ENCODE measurements around the gene TRIM72. TPM values are rescaled to one million over a fixed set of nuclear protein-coding genes. Genes with fewer than 3 reads are reported as not detected.

Gene TRIM72
- total and polyA plus RNA-seq, 2 of the 8 experiments (the other 6 are each of a cell fraction or from before 2014, with no cell fraction given), result 0.57 to 2.1 TPM

GRCh38 chr16:31181102-31181830, 32.7 kb upstream of the TRIM72 start:
- Histone ChIP-seq H4K20me1 (replicated peaks in 1 of 2; ENCODE audit: control insufficient read depth in 1 of 2, insufficient read depth in 2 of 2, low read length in 2 of 2) (peaks cover 41 to 43% of the 10 kb centered on the region in 2 experiments), H4K8ac (ENCODE audit: extremely low read depth, insufficient read depth, low read length) (no peak overlapping the region; the same call in 1 of the 2 replicates), H3K4ac (replicated peaks; ENCODE audit: insufficient read length, low read depth, low read length) (no peak overlapping the region), H2BK20ac (ENCODE audit: low read length) (no peak overlapping the region), H3K14ac (ENCODE audit: insufficient read length) (no peak overlapping the region), H3K4me3 (ENCODE audit: extremely low read depth in 1 of 4, insufficient read depth in 2 of 4, low read depth in 3 of 4, low read length in 4 of 4) (peak overlapping the region; percentile 69 to 96 (median 86)), H3K9me3 (ENCODE audit: insufficient read depth in 2 of 2, low read depth in 1 of 2, low read length in 1 of 2) (no peaks in the 10 kb centered on the region), H3K9ac (replicated peaks in 1 of 4; ENCODE audit: extremely low read depth in 1 of 4, low read depth in 3 of 4, low read length in 3 of 4) (peak overlapping the region; percentile 57 to 99 (median 99)), H3K36me3 (ENCODE audit: control insufficient read depth in 2 of 4, insufficient read depth in 4 of 4, low read length in 3 of 4) (peaks cover 31 to 47% (median 39%) of the 10 kb centered on the region in 4 experiments), H3K79me2 (ENCODE audit: control insufficient read depth in 1 of 2, insufficient read depth in 2 of 2, low read length in 2 of 2) (peaks cover 40 to 67% of the 10 kb centered on the region in 2 experiments), H2BK15ac (ENCODE audit: low read length) (no peak overlapping the region), H3K23ac (ENCODE audit: insufficient read length) (no peak overlapping the region), H3K4me1 (replicated peaks in 1 of 4; ENCODE audit: control insufficient read depth in 3 of 4, insufficient read depth in 4 of 4, low read length in 3 of 4) (peaks cover 0 to 7% (median 2%) of the 10 kb centered on the region in 4 experiments; a peak in 5 of 7 replicates), H2AK5ac (ENCODE audit: low read depth, low read length) (no peak overlapping the region), H3K79me1 (ENCODE audit: low read depth, low read length) (peaks cover 8% of the 10 kb centered on the region), H3K4me2 (ENCODE audit: insufficient read depth in 1 of 2, low read depth in 2 of 2, low read length in 2 of 2) (peak overlapping the region; percentile 92 to 93), H2BK5ac (ENCODE audit: low read depth, low read length) (peak overlapping the region; percentile 100; the same call in 1 of the 2 replicates), H4K91ac (replicated peaks; ENCODE audit: insufficient read length, low read length) (no peak overlapping the region), H3K56ac (replicated peaks; ENCODE audit: insufficient read length, low read depth, low read length) (peak overlapping the region; percentile 28), H3K27me3 (replicated peaks in 1 of 4; ENCODE audit: control insufficient read depth in 3 of 4, extremely low read depth in 1 of 4, insufficient read depth in 3 of 4, low read length in 3 of 4) (no peaks in the 10 kb centered on the region), H2AFZ (ENCODE audit: low read length) (no peak overlapping the region), H2BK12ac (ENCODE audit: low read depth, low read length) (no peak overlapping the region), H3K23me2 (ENCODE audit: low read depth, low read length) (peaks cover 14% of the 10 kb centered on the region; the same call in 1 of the 2 replicates), H3K27ac (ENCODE audit: low read depth, low read length) (peak overlapping the region; percentile 99; the same call in 1 of the 2 replicates), H3K18ac (ENCODE audit: extremely low read depth, low read length) (no peak overlapping the region; the same call in 1 of the 2 replicates), H2BK120ac (replicated peaks; ENCODE audit: low read depth, low read length) (no peak overlapping the region), H4K5ac (ENCODE audit: insufficient read length, low read depth, low read length) (no peak overlapping the region)
- ChIA-PET POLR2A (ENCODE audit: partially characterized antibody) (interaction anchor here (0.6 to 6.9 kb wide), 57 partner anchors 10 to 532 kb away, joined by 3 to 407 read pairs (median 8); partner anchors contain the start of genes ARMC5, COX6A2, KAT8 and PRSS36), CTCF (ENCODE audit: partially characterized antibody) (interaction anchor here (0.9 kb wide), 1 partner anchor 46 kb away, joined by 4 read pairs; no protein-coding TSS in a partner anchor)
- no peak for DNase-seq (ENCODE audit: low read depth in 1 of 2, low spot score in 2 of 2)
- 4% methylated on average over 31 of the region's 31 CpGs; no CpG with 5 or more reads in 1 of the 2 experiments for WGBS, 2 experiments (ENCODE audit: extremely low coverage in 1 of 2, insufficient coverage in 1 of 2, insufficient read length in 1 of 2, insufficient replicate concordance in 2 of 2, low coverage in 1 of 2, low lambda C conversion rate in 2 of 2, missing lambda C conversion rate in 1 of 2)
- no peak for FAIRE-seq
- TF ChIP-seq BCL11A (IDR thresholded peaks at IDR 0.05; ENCODE audit: low read depth in 2 of 2, low read length in 2 of 2), result no peak
- TF ChIP-seq GABPA (IDR thresholded peaks at IDR 0.05; ENCODE audit: borderline replicate concordance, insufficient read depth, low read length), result no peak
- no peak for TF ChIP-seq NANOG (IDR thresholded peaks at IDR 0.05; ENCODE audit: insufficient read depth, low read depth, low read length, poor library complexity, severe bottlenecking)
- TF ChIP-seq SP4 (IDR thresholded peaks at IDR 0.05; ENCODE audit: low read length), result no peak

Data from H1 (cell line).